NCI-H2029 treated with DMSO at 0.1 percent for 48 hours (cell line): ENCODE results near the gene CDCP1.

ENCODE experiments used
- DNase-seq: peaks from one replicate; lab custom pipeline; 2025; lab: John Stamatoyannopoulos, UW

Gene CDCP1

GRCh38 chr3:45145681-45146614 lies at the start of gene CDCP1:
CDCP1 (minus strand) TSS chr3:45146378; CDS start chr3:45146287, 91 bp downstream.
- DNase-seq, result peak; percentile 17

- DNase-seq, result no peak
Observed at GRCh38 chr3:45194791-45195190, 48.6 kb upstream of the CDCP1 start.

- no peak for DNase-seq
Observed at GRCh38 chr3:45191924-45192417, 45.8 kb upstream of the CDCP1 start.

GRCh38 chr3:45191424-45191823 lies 45.2 kb upstream of the CDCP1 start:
- DNase-seq, result no peak

- peak; percentile 32 for DNase-seq
Observed at GRCh38 chr3:45188719-45189659, 42.8 kb upstream of the CDCP1 start.

GRCh38 chr3:45187694-45188141 lies 41.5 kb upstream of the CDCP1 start:
- DNase-seq, result no peak

- DNase-seq, result no peak
Observed at GRCh38 chr3:45186871-45187270, 40.7 kb upstream of the CDCP1 start.

GRCh38 chr3:45185461-45185860 lies 39.3 kb upstream of the CDCP1 start:
- DNase-seq, result no peak

GRCh38 chr3:45185052-45185451 lies 38.9 kb upstream of the CDCP1 start:
- no peak for DNase-seq

GRCh38 chr3:45183872-45184262 lies 37.7 kb upstream of the CDCP1 start:
- no peak for DNase-seq

- peak; percentile 30 for DNase-seq
Observed at GRCh38 chr3:45182915-45183871, 37.0 kb upstream of the CDCP1 start.

- no peak for DNase-seq
Observed at GRCh38 chr3:45181496-45181895, 35.3 kb upstream of the CDCP1 start.

GRCh38 chr3:45180899-45181298 lies 34.7 kb upstream of the CDCP1 start:
- no peak for DNase-seq

- DNase-seq, result no peak
Observed at GRCh38 chr3:45180051-45180450, 33.9 kb upstream of the CDCP1 start.

GRCh38 chr3:45179163-45179562 lies 33.0 kb upstream of the CDCP1 start:
- DNase-seq, result no peak

- DNase-seq, result peak; percentile 70
Observed at GRCh38 chr3:45178183-45179023, 32.2 kb upstream of the CDCP1 start.

GRCh38 chr3:45176912-45177311 lies 30.7 kb upstream of the CDCP1 start:
- no peak for DNase-seq

- no peak for DNase-seq
Observed at GRCh38 chr3:45174234-45174633, 28.1 kb upstream of the CDCP1 start.

- no peak for DNase-seq
Observed at GRCh38 chr3:45173776-45174175, 27.6 kb upstream of the CDCP1 start.

GRCh38 chr3:45171283-45171682 lies 25.1 kb upstream of the CDCP1 start:
- DNase-seq, result no peak
